Measurements from ENCODE around the gene LOXHD1. TPM values are rescaled to one million over a fixed set of nuclear protein-coding genes. Genes with fewer than 3 reads are reported as not detected.
A peak's percentile ranks its signal among the peaks of the same experiment; 100 is the strongest.

The LOXHD1 gene
- total RNA-seq, 1 donor from 2014 or later = 2.9 TPM

DNA sequence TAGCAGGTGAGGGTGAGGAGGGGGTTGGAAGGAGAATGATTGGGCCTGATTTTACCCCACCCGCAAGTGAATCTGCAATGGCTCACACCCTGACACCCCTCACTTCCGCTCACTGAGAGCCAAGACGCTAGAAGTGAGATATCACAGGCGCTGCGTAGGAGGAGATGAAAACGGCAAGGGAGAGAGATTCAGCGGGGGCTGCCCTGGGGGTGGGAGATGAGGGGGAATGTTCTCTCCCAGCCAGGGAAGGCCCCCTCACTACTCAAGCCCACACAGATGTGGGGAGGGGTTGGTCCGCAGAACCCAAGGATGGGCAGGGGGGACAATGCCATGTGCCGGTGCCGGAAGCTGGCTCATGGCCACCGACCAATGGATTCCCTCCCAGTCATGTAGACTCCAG is 32.9 kb downstream of the LOXHD1 start:
- intact Hi-C loops (cut with DNase I) = no loop called here
- TF ChIP-seq, protein P1, sequence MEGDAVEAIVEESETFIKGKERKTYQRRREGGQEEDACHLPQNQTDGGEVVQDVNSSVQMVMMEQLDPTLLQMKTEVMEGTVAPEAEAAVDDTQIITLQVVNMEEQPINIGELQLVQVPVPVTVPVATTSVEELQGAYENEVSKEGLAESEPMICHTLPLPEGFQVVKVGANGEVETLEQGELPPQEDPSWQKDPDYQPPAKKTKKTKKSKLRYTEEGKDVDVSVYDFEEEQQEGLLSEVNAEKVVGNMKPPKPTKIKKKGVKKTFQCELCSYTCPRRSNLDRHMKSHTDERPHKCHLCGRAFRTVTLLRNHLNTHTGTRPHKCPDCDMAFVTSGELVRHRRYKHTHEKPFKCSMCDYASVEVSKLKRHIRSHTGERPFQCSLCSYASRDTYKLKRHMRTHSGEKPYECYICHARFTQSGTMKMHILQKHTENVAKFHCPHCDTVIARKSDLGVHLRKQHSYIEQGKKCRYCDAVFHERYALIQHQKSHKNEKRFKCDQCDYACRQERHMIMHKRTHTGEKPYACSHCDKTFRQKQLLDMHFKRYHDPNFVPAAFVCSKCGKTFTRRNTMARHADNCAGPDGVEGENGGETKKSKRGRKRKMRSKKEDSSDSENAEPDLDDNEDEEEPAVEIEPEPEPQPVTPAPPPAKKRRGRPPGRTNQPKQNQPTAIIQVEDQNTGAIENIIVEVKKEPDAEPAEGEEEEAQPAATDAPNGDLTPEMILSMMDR (IDR thresholded peaks at IDR 0.05) = no peak
- peak overlapping the region; percentile 18 for H3K27ac ChIP-seq

DNA sequence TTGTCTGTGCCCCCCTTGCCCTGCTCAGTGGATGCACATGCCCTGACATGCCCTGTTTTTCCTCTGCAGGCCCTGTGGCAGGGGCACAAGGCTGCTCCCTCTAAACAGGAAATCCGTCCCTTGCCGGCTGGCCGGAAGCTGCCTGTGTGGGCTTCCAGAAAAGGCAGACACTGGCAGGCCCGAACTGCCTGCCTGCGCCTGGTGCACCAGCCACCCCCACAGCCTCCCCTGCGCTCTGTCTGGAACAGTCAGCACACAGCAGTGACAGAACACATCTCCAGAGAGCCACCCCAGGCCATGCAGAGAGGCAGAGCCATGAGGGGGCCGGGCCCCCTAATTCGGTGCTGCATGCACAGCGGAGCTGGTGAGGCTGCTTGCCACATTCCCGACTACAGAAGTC is 33.5 kb downstream of the LOXHD1 start:
- TF ChIP-seq, protein P1 (IDR thresholded peaks at IDR 0.05) = no peak
- ATAC-seq (peak; percentile 31 to 40), DNase-seq (no peak)
- H3K27ac ChIP-seq = peak overlapping the region; percentile 18
- H3K36me3 ChIP-seq = no peaks in the 10 kb centered on the region
- peaks cover 4% of the 10 kb centered on the region for H3K27me3 ChIP-seq (ENCODE audit: low read depth)
- H3K4me1 ChIP-seq = peaks cover 7% of the 10 kb centered on the region
- H3K4me3 ChIP-seq = no peak overlapping the region
- intact Hi-C loops (cut with DNase I) = no loop called here
- no peaks in the 10 kb centered on the region for H3K9me3 ChIP-seq

More for the DNA sequence above, 32.9 kb downstream of the LOXHD1 start:
- peaks cover 7% of the 10 kb centered on the region for H3K4me1 ChIP-seq
- H3K4me3 ChIP-seq = no peak overlapping the region
- DNase-seq (no peak), ATAC-seq (no peak)
- no peaks in the 10 kb centered on the region for H3K9me3 ChIP-seq
- H3K36me3 ChIP-seq = no peaks in the 10 kb centered on the region
- H3K27me3 ChIP-seq (ENCODE audit: low read depth) = peaks cover 4% of the 10 kb centered on the region

DNA sequence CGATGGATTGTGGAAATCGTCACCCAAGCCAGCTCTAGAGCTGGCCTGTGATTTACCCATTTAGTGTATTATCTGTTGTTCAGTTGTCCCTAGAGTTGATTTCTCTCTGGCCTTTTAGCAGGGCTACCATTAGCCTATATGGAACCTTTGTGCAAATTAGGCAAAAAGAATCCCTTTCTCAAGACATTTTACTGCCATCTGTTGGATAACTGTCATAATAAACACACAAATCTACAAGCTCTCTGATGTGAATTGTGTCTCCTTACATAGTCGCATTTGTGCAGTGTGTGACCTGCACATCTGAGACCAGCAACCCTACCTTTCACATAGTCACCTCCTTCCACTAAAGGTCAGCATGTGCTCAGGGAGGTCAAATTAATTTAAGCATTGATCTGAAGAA is 34.0 kb downstream of the LOXHD1 start:
- Histone ChIP-seq H3K4me3 (no peak overlapping the region), H3K36me3 (no peaks in the 10 kb centered on the region), H3K4me1 (peaks cover 7% of the 10 kb centered on the region), H3K27ac (no peak overlapping the region), H3K27me3 (ENCODE audit: low read depth) (peaks cover 3% of the 10 kb centered on the region), H3K9me3 (no peaks in the 10 kb centered on the region)
- no peak for ATAC-seq
- intact Hi-C loops (cut with DNase I) = no loop called here
- no peak for DNase-seq
- TF ChIP-seq, protein P1 (IDR thresholded peaks at IDR 0.05) = peak; percentile 11

DNA sequence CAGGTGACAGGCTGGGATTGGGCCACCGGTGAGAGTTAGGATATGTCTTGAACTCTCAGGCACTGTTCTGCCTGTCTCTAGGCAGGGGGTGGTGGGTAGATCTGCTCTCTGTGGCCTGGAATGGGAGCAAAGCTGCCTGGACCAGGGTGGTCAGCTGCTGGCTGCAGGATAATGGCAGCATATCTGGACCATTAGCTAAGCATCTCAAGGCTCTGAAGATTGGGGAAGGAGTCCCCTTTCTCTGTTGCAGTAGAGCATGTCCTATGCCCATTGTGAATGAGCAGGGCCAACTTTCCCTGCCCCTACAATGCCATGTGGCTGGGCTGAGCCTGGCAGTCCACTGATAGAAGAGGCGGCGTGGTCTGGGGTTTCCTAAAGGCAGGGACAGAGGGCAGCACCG is 34.6 kb downstream of the LOXHD1 start:
- Histone ChIP-seq H3K27ac (no peak overlapping the region), H3K27me3 (ENCODE audit: low read depth) (no peaks in the 10 kb centered on the region), H3K4me1 (peaks cover 7% of the 10 kb centered on the region), H3K9me3 (no peaks in the 10 kb centered on the region), H3K36me3 (no peaks in the 10 kb centered on the region), H3K4me3 (no peak overlapping the region)
- no peak for ATAC-seq
- intact Hi-C loops (cut with DNase I) = no loop called here
- TF ChIP-seq, protein P1 (IDR thresholded peaks at IDR 0.05) = no peak
- DNase-seq = no peak

DNA sequence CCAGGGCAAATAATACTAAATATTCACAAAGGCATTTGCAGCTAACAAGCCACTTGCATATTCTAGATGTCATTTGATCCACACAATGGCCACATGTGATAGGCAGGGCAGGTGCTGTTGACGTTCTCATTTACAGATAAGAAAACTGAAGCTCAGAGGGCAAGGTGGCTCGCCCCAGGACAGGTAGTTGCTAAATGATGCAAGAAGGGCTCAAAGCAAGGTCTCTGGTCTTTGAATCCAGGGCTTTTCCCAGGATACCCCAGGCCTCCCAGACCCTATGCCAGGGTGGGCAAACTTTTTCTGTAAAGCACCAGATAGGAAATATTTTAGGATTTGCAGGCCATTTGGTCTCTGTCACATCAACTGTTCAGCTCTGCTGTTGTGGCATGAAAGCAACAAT is 35.1 kb downstream of the LOXHD1 start:
- TF ChIP-seq, protein P1 (IDR thresholded peaks at IDR 0.05) = no peak
- no peak overlapping the region for H3K4me3 ChIP-seq
- no peak for ATAC-seq
- intact Hi-C loops (cut with DNase I) = no loop called here
- H3K27ac ChIP-seq = no peak overlapping the region
- no peaks in the 10 kb centered on the region for H3K36me3 ChIP-seq
- no peak for DNase-seq
- H3K4me1 ChIP-seq = peaks cover 7% of the 10 kb centered on the region
- no peaks in the 10 kb centered on the region for H3K27me3 ChIP-seq (ENCODE audit: low read depth)
- H3K9me3 ChIP-seq = no peaks in the 10 kb centered on the region

Measured in lower lobe of right lung (tissue), 2 donors.